ENCODE data around the gene SP6.

- no peak for TF ChIP-seq POLR2A (IDR thresholded peaks at IDR 0.05)
- TF ChIP-seq CTCF (IDR thresholded peaks at IDR 0.05): no peak
- TF ChIP-seq POLR2AphosphoS5 (IDR thresholded peaks at IDR 0.05): no peak
These were observed 16.2 kb downstream of the SP6 start for GRCh38 chr17:47834756-47835155.

All from gastroesophageal sphincter (tissue), 3 donors.